CD8-positive, alpha-beta memory T cell (primary cell): Measurements from ENCODE around the gene THPO. TPM values are rescaled to one million over a fixed set of nuclear protein-coding genes. Genes with fewer than 3 reads are reported as not detected.
A peak's percentile ranks its signal among the peaks of the same experiment; 100 is the strongest.
"Not testable (repeated sequence)": the region's sequence is repeated elsewhere in the genome, so short reads cannot be mapped to it uniquely, and the experiment has no call there.

Source experiments
- CTCF ChIA-PET: fragments of 350-600 bp; sonication (Branson Sonifier 250); formaldehyde crosslinking; loops from one replicate; lab custom pipeline; 2021; ENCODE audit warnings: antibody characterized with exemption; lab: Charles Lee
- POLR2A ChIA-PET: fragments of 350-600 bp; sonication (Branson Sonifier 250); formaldehyde crosslinking; loops from one replicate; lab custom pipeline; 2021; ENCODE audit warnings: antibody characterized with exemption; lab: Charles Lee
- DNase-seq, 5 donors: peaks; one replicate each; pipeline versions ENCODE4 v3.0.0 to v3.0.0-alpha.2; 2020 to 2022; ENCODE audit warnings: mixed read lengths in 1 of 5
- H3K27ac ChIP-seq: one replicate; pipeline ENCODE4 v1.7.0; 2013; ENCODE audit warnings: low read depth, mild to moderate bottlenecking, low read length, moderate library complexity
- H3K27me3 ChIP-seq: 2 replicates; pipeline ENCODE4 v1.7.0; 2013; ENCODE audit warnings: low read length, mild to moderate bottlenecking; ENCODE audit not compliant: insufficient read depth, poor library complexity, severe bottlenecking
- H3K36me3 ChIP-seq: 2 replicates; pipeline ENCODE4 v1.7.0; 2013; ENCODE audit warnings: mild to moderate bottlenecking, low read length, moderate library complexity; ENCODE audit not compliant: insufficient read depth
- H3K4me1 ChIP-seq: 2 replicates; pipeline ENCODE4 v1.7.0; 2013; ENCODE audit warnings: mild to moderate bottlenecking, low read length, moderate library complexity; ENCODE audit not compliant: insufficient read depth
- H3K4me3 ChIP-seq: 2 replicates; pipeline ENCODE4 v1.7.0; 2013; ENCODE audit warnings: mild to moderate bottlenecking, low read length
- H3K9me3 ChIP-seq: 2 replicates; pipeline ENCODE4 v1.7.0; 2013; ENCODE audit warnings: mild to moderate bottlenecking, low read length
- H3K27ac Mint-ChIP-seq, 8 donors: one replicate each; pipeline ENCODE4 v1.8.0; 2020 to 2021; ENCODE audit warnings: mixed read lengths in 8 of 8, mild to moderate bottlenecking in 6 of 8, inconsistent platforms in 3 of 8, moderate library complexity in 3 of 8
- H3K27me3 Mint-ChIP-seq, 2 donors: one replicate each; pipeline ENCODE4 v1.8.0; 2020 to 2021; ENCODE audit warnings: mixed read lengths in 2 of 2, mild to moderate bottlenecking in 1 of 2, moderate library complexity in 1 of 2
- H3K36me3 Mint-ChIP-seq, 3 donors: one replicate each; pipeline ENCODE4 v1.8.0; 2020 to 2021; ENCODE audit warnings: mixed read lengths in 3 of 3, inconsistent platforms in 1 of 3, mild to moderate bottlenecking in 1 of 3
- H3K4me1 Mint-ChIP-seq, 3 donors: one replicate each; pipeline ENCODE4 v1.8.0; 2020 to 2021; ENCODE audit warnings: mixed read lengths in 3 of 3, inconsistent platforms in 1 of 3, mild to moderate bottlenecking in 1 of 3
- H3K4me3 Mint-ChIP-seq, 7 donors: one replicate each; pipeline ENCODE4 v1.8.0; 2020 to 2021; ENCODE audit warnings: mixed read lengths in 7 of 7, mild to moderate bottlenecking in 6 of 7, moderate library complexity in 4 of 7, inconsistent platforms in 2 of 7
- H3K9me3 Mint-ChIP-seq, 5 donors: one replicate each; pipeline ENCODE4 v1.8.0; 2020 to 2022; ENCODE audit warnings: mixed read lengths in 5 of 5, mild to moderate bottlenecking in 3 of 5, moderate library complexity in 2 of 5, inconsistent platforms in 1 of 5
- polyA plus RNA-seq: library from polyadenylated mRNA; unstranded; fragments of 300-500 nt; fragmentation: Illumina TruSeq; gene quantifications from one replicate; pipeline ENCODE4 v1.2.3, GENCODE V29; 2021
- total RNA-seq, 2 experiments: library from RNA; stranded (reverse); gene quantifications; one replicate each; pipeline ENCODE4 v1.2.3, GENCODE V29; 2021

The THPO gene
- total and polyA plus RNA-seq, 3 experiments from 2014 or later = not detected

DNA sequence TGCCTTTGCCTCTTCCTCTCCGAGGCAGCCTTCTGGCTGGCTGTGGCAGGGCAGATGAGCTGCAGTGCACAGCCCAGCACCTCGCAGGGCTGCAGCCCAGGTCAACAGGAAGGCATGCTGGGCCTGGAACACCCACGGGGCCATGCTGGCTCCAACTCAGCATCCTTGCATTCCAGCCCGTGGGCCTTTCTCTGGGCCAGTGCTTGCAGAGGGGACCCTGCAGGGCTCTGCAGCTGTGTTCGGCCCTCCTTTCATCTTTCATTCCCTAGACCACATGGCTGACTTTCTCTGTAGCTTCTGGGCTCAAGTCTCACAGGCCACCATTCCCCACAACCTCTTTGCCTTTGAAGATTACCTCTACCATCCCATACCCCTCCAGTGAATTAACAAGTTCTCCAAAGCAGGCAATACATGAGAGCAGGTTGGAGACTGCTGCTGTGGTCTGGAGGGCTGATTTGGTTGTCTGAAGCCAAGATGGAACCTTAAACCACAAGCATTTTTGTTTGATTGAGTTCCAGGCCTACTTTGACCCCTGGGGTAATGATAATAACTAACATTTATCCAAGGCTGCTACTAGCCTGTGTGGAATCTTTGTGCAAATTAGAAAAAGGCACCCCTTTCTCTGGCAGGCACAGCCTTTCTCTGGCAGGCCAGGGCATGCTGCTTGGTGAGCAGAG, 34.7 kb downstream of the THPO start:
- ChIA-PET CTCF (interaction anchor here (1.9 kb wide), 1 partner anchor 10 kb away, joined by 4 read pairs; no protein-coding TSS in a partner anchor), POLR2A (no interaction called here)
- Mint-ChIP-seq H3K27me3 (no peaks in the 10 kb centered on the region), H3K36me3 (peaks cover 0 to 18% (median 10%) of the 10 kb centered on the region in 3 donors), H3K27ac (no peak overlapping the region), H3K9me3 (no peaks in the 10 kb centered on the region), H3K4me3 (no peak overlapping the region), H3K4me1 (peaks cover 0 to 6% (median 2%) of the 10 kb centered on the region in 3 donors)
- H3K4me3 ChIP-seq = no peak overlapping the region
- H3K27me3 ChIP-seq = no peaks in the 10 kb centered on the region
- no peak for DNase-seq
- no peaks in the 10 kb centered on the region for H3K9me3 ChIP-seq
- no peaks in the 10 kb centered on the region for H3K4me1 ChIP-seq
- no peaks in the 10 kb centered on the region for H3K36me3 ChIP-seq
- H3K27ac ChIP-seq = no peak overlapping the region

DNA sequence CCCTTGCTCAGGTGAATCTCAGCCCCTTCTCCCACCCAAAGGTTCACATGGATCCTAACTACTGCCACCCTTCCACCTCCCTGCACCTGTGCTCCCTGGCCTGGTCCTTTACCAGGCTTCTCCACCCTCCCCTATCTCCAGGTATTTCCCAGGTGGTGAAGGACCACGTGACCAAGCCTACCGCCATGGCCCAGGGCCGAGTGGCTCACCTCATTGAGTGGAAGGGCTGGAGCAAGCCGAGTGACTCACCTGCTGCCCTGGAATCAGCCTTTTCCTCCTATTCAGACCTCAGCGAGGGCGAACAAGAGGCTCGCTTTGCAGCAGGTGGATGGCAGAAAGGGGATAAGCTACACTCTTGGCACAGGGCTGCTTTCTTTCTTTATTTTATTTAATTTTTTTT, 36.1 kb downstream of the THPO start:
- H3K9me3 ChIP-seq = no peaks in the 10 kb centered on the region
- Mint-ChIP-seq H3K27ac (peak overlapping the region in 2 of 8 donors; percentile 23 to 65), H3K9me3 (no peaks in the 10 kb centered on the region), H3K36me3 (peaks cover 0 to 18% (median 11%) of the 10 kb centered on the region in 3 donors), H3K27me3 (peaks cover 0 to 3% of the 10 kb centered on the region in 2 donors), H3K4me1 (peaks cover 9 to 19% (median 11%) of the 10 kb centered on the region in 3 donors), H3K4me3 (peak overlapping the region in 1 of 7 donors; percentile 45)
- CTCF ChIA-PET = interaction anchor here (1.9 kb wide), 1 partner anchor 12 kb away, joined by 4 read pairs; no protein-coding TSS in a partner anchor
- no peaks in the 10 kb centered on the region for H3K27me3 ChIP-seq
- no peak for DNase-seq
- H3K4me3 ChIP-seq = no peak overlapping the region
- no peak overlapping the region for H3K27ac ChIP-seq
- peaks cover 6% of the 10 kb centered on the region for H3K4me1 ChIP-seq
- H3K36me3 ChIP-seq = no peaks in the 10 kb centered on the region
- POLR2A ChIA-PET = no interaction called here

DNA sequence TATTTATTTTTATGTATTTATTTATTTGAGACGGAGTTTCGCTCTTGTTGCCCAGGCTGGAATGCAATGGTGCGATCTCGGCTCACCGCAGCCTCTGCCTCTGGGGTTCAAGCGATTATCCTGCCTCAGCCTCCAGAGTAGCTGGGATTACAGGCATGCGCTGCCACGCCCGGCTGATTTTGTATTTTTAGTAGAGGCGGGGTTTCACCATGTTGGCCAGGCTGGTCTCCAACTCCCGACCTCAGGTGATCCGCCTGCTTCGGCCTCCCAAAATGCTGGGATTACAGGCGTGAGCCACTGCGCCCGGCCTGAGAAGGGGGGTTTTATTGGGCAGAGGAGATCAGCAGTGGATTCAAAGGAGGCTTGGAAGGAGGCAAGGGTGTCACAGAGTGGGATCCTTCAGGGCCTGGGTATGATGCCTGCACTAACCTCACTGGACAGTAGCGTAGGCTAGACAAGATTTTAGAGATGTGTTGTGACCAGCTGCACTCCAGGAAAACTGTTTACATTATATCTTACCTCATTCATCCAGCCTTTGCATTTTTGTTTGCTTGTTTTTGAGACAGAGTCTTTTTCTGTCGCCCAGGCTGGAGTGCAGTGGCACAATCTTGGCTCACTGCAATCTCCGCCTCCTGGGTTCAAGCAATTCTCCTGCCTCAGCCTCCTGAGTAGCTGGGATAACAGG, 38.4 kb downstream of the THPO start:
- POLR2A ChIA-PET, H3K27me3 Mint-ChIP-seq, H3K27ac ChIP-seq, DNase-seq, H3K9me3 Mint-ChIP-seq, H3K27me3 ChIP-seq, H3K4me3 ChIP-seq, H3K9me3 ChIP-seq, H3K27ac Mint-ChIP-seq, H3K4me3 Mint-ChIP-seq, H3K36me3 ChIP-seq: not testable (repeated sequence)
- CTCF ChIA-PET = interaction anchor here (1.1 to 1.9 kb wide), 2 partner anchors 11 to 14 kb away, joined by 3 to 7 read pairs; no protein-coding TSS in a partner anchor
- peaks cover 21 to 36% (median 24%) of the 10 kb centered on the region in 3 donors for H3K4me1 Mint-ChIP-seq
- H3K4me1 ChIP-seq = peaks cover 19% of the 10 kb centered on the region
- peaks cover 0 to 25% (median 11%) of the 10 kb centered on the region in 3 donors for H3K36me3 Mint-ChIP-seq

DNA sequence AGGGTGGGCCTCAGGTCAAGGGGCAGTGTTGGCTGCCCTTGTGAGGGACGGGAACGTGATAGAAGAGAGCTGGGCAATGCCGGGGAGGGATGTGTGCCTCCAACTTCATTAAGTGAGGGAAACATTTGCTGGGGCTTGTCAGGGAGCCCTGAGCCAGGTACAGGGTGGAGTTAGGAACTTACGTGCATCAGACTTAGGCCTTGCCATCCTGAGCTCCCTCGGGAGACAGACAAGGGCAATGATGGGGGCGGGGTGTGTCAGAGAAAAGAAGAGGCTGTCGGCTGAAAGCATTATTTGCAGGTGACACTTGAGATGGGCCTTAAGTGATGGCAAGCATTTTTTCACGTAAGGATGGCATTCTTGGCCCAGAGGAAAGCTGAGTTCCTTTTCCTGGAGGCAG, 39.0 kb downstream of the THPO start:
- no peak for DNase-seq
- H3K27me3 Mint-ChIP-seq = peaks cover 0 to 5% of the 10 kb centered on the region in 2 donors
- Histone ChIP-seq H3K9me3 (no peaks in the 10 kb centered on the region), H3K4me3 (no peak overlapping the region), H3K27ac (no peak overlapping the region), H3K36me3 (no peaks in the 10 kb centered on the region), H3K27me3 (no peaks in the 10 kb centered on the region), H3K4me1 (peaks cover 19% of the 10 kb centered on the region)
- H3K9me3 Mint-ChIP-seq = no peaks in the 10 kb centered on the region
- H3K27ac Mint-ChIP-seq = peak overlapping the region in 2 of 8 donors; percentile 59 to 77
- H3K4me3 Mint-ChIP-seq = peak overlapping the region in 2 of 7 donors; percentile 15 to 48
- POLR2A ChIA-PET = no interaction called here
- CTCF ChIA-PET = interaction anchor here (1.1 to 1.9 kb wide), 2 partner anchors 12 to 15 kb away, joined by 3 to 7 read pairs; no protein-coding TSS in a partner anchor
- H3K36me3 Mint-ChIP-seq = peaks cover 0 to 29% (median 12%) of the 10 kb centered on the region in 3 donors
- H3K4me1 Mint-ChIP-seq = peaks cover 24 to 42% (median 25%) of the 10 kb centered on the region in 3 donors

DNA sequence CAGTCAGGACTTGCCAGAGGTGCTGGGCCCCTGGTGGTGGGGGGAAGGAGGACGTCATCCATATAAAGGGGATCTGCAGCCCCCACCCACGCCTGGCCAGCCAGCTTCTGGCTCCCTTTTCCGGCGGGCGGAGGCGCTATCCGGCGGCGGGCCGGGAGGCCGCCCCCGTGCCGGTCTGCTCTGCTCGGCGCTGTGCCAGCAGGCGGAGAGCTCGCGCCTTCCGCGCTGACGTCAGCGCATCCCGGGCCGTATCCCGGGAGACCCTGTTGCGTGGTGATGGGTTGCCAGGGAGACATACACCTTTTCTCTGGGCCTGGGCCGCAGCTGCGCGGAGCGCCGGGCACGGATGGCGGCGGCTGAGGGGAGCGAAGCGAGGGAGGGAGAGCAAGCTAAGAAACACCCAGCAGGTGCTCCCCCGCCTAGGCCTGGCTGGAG, 39.5 kb downstream of the THPO start:
- H3K4me1 Mint-ChIP-seq = peaks cover 25 to 47% (median 28%) of the 10 kb centered on the region in 3 donors
- peaks cover 3% of the 10 kb centered on the region for H3K36me3 ChIP-seq
- no peak overlapping the region for H3K4me3 ChIP-seq
- peaks cover 0 to 5% of the 10 kb centered on the region in 2 donors for H3K27me3 Mint-ChIP-seq
- ChIA-PET POLR2A (no interaction called here), CTCF (interaction anchor here (1.1 to 1.9 kb wide), 2 partner anchors 12 to 15 kb away, joined by 3 to 7 read pairs; no protein-coding TSS in a partner anchor)
- H3K4me3 Mint-ChIP-seq = peak overlapping the region in 2 of 7 donors; percentile 3 to 15
- H3K9me3 Mint-ChIP-seq = no peaks in the 10 kb centered on the region
- DNase-seq = no peak
- H3K27ac Mint-ChIP-seq = peak overlapping the region in 1 of 8 donors; percentile 47
- no peaks in the 10 kb centered on the region for H3K9me3 ChIP-seq
- peaks cover 0 to 31% (median 16%) of the 10 kb centered on the region in 3 donors for H3K36me3 Mint-ChIP-seq
- no peaks in the 10 kb centered on the region for H3K27me3 ChIP-seq
- no peak overlapping the region for H3K27ac ChIP-seq
- peaks cover 19% of the 10 kb centered on the region for H3K4me1 ChIP-seq

DNA sequence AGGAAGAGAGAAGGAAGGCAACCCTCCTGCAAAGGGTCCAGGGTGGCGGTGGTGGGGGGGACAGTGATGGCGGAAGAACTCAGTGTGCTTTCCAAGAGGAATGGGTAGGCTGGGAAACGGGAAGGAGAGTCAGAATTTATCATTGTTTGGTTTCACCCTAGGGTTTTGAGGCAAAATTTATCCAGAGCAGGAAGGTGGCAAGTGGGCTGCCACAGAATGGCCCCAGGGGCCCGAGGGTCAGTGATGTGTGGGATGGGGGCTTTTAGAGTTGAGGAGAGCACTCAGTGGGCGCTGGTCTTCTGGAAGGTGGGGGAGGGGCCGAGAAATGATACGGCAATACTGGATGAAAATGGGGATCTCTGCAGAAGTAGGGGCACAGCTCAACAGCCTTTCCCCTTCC, 40.0 kb downstream of the THPO start:
- Mint-ChIP-seq H3K9me3 (no peaks in the 10 kb centered on the region), H3K4me3 (peak overlapping the region in 5 of 7 donors; percentile 3 to 89 (median 60)), H3K36me3 (peaks cover 0 to 34% (median 14%) of the 10 kb centered on the region in 3 donors), H3K27me3 (peaks cover 0 to 5% of the 10 kb centered on the region in 2 donors), H3K4me1 (peaks cover 25 to 47% (median 30%) of the 10 kb centered on the region in 3 donors), H3K27ac (peak overlapping the region in 4 of 8 donors; percentile 21 to 95 (median 77))
- Histone ChIP-seq H3K9me3 (no peaks in the 10 kb centered on the region), H3K4me3 (no peak overlapping the region), H3K36me3 (peaks cover 7% of the 10 kb centered on the region), H3K4me1 (peaks cover 19% of the 10 kb centered on the region), H3K27me3 (no peaks in the 10 kb centered on the region), H3K27ac (no peak overlapping the region)
- DNase-seq = no peak
- POLR2A ChIA-PET = no interaction called here
- CTCF ChIA-PET = interaction anchor here (0.7 to 0.9 kb wide), 2 partner anchors 16 to 34 kb away, joined by 3 read pairs; no protein-coding TSS in a partner anchor

DNA sequence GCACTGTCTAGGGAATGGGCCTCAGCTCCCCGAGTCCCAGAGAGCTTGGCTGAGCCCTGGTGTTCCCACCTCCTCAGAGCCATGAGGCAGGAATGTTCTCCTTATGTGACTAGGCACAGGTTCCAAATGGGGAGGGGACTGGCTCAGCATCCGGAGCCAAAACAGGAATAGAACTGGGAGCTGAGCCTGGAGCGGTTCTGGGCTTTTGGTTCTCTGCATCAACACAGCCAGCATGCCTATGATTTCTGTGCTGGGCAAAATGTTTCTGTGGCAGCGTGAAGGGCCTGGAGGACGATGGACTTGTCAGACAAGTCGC, 40.6 kb downstream of the THPO start, which contains the start of gene FAM131A:
FAM131A (plus strand) TSS at position 202 of the 316 bp plus-strand sequence; CDS start at position 233, 31 bp downstream.
- CTCF ChIA-PET = interaction anchor here (0.9 kb wide), 1 partner anchor 34 kb away, joined by 3 read pairs; no protein-coding TSS in a partner anchor
- peaks cover 30 to 47% (median 30%) of the 10 kb centered on the region in 3 donors for H3K4me1 Mint-ChIP-seq

More for the DNA sequence above, 40.6 kb downstream of the THPO start, which contains the start of gene FAM131A:
- H3K27ac ChIP-seq = peak within 1 kb of the TSS; percentile 89
- no peaks in the 10 kb centered on the region for H3K27me3 ChIP-seq
- peaks cover 0 to 5% of the 10 kb centered on the region in 2 donors for H3K27me3 Mint-ChIP-seq
- peaks cover 13% of the 10 kb centered on the region for H3K36me3 ChIP-seq
- H3K36me3 Mint-ChIP-seq = peaks cover 0 to 36% (median 15%) of the 10 kb centered on the region in 3 donors
- H3K9me3 ChIP-seq = no peaks in the 10 kb centered on the region
- peak within 1 kb of the TSS; percentile 63 for H3K4me3 ChIP-seq
- H3K27ac Mint-ChIP-seq = peak within 1 kb of the TSS; percentile 68 to 98 (median 96)
- H3K4me3 Mint-ChIP-seq = peak within 1 kb of the TSS; percentile 86 to 89 (median 88)
- peaks cover 19% of the 10 kb centered on the region for H3K4me1 ChIP-seq
- H3K9me3 Mint-ChIP-seq = no peaks in the 10 kb centered on the region
- POLR2A ChIA-PET = no interaction called here
- DNase-seq = no peak
